ENCODE data around the gene NMT1. TPM values are rescaled to one million over a fixed set of nuclear protein-coding genes. Genes with fewer than 3 reads are reported as not detected.

The NMT1 gene
- total RNA-seq, 2 donors from 2014 or later = 130 to 270 TPM

- no peak for ATAC-seq
- Mint-ChIP-seq H3K9me3 (no peaks in the 10 kb centered on the region), H3K27ac (no peak overlapping the region)
Measured at GRCh38 chr17:45146166-45146565, 85.0 kb downstream of the NMT1 start.

DNA sequence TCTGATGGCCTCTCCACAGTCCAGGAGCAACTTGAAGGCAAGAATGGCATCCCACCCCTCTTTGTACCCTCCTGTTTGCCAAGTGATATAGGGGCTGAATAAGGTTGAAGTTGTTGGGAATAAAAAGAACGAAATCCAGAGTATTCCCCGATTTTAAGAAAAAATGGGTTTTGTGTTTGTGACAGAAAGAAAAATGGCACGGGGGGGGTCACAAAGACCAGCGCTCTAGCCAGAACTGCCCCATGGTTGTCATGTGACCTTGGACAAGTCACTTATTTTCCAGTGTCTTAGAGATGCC lies 85.4 kb downstream of the NMT1 start:
- Mint-ChIP-seq H3K27ac (peak overlapping the region; percentile 94 to 100), H3K36me3 (peaks cover 26 to 34% of the 10 kb centered on the region in 2 donors), H3K9me3 (no peaks in the 10 kb centered on the region)
- no peak for DNase-seq (ENCODE audit: low spot score in 2 of 2)
- ATAC-seq = no peak

More at GRCh38 chr17:45146166-45146565, 85.0 kb downstream of the NMT1 start:
- H3K36me3 Mint-ChIP-seq = peaks cover 26 to 34% of the 10 kb centered on the region in 2 donors
- no peak for DNase-seq (ENCODE audit: low spot score in 2 of 2)

- DNase-seq (ENCODE audit: low spot score in 2 of 2) (peak in 1 of 2 donors; percentile 72), ATAC-seq (peak; percentile 2 to 6)
- H3K36me3 Mint-ChIP-seq = peaks cover 26 to 34% of the 10 kb centered on the region in 2 donors
- no peaks in the 10 kb centered on the region for H3K9me3 Mint-ChIP-seq
- peak overlapping the region; percentile 100 for H3K27ac Mint-ChIP-seq
Measured at GRCh38 chr17:45146890-45147580, 85.9 kb downstream of the NMT1 start.

DNA sequence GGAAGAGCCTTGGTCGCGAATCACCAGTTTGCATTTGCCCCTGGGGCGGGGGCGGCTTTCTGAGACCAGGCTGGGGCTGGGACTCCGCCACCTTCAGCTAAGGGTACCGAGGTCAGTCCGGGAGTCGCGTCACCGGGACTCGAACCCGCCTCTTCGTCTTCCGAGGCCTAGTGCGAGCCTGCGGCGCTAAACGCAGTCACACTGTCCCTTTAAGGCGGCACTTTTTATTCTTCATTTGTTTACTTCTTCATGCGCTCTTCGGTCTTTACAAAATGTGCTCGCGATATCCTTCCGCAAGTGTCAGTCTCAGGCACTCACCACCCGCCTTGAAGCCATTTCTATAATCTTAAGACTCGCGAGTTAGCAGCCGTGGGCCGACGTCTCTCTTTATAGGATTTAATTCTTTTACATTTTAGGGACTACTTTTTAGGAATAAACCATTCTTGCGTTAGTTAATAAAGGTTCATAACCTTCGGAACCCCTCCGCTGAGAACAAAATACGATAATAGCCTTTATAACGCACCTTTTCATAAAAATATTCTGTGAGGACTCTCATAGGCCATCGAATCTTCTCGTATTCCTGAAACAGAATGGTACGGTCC lies 86.6 kb downstream of the NMT1 start:
- H3K36me3 Mint-ChIP-seq = peaks cover 26 to 34% of the 10 kb centered on the region in 2 donors
- peak; percentile 4 to 42 for ATAC-seq
- no peaks in the 10 kb centered on the region for H3K9me3 Mint-ChIP-seq
- DNase-seq (ENCODE audit: low spot score in 2 of 2) = peak; percentile 73 to 82
- H3K27ac Mint-ChIP-seq = peak overlapping the region; percentile 100

- DNase-seq (ENCODE audit: low spot score in 2 of 2) (peak; percentile 99), ATAC-seq (peak; percentile 77 to 84)
- H3K9me3 Mint-ChIP-seq = no peaks in the 10 kb centered on the region
- peak within 1 kb of the TSS; percentile 100 for H3K27ac Mint-ChIP-seq
- peaks cover 26 to 34% of the 10 kb centered on the region in 2 donors for H3K36me3 Mint-ChIP-seq
Measured at GRCh38 chr17:45148183-45149036, 87.3 kb downstream of the NMT1 start, which contains the start of gene HEXIM1. TSS of gene HEXIM1 (plus strand) at chr17:45148475. CDS start at chr17:45149191, 716 bp downstream.

GRCh38 chr17:45149037-45149668 lies 88.0 kb downstream of the NMT1 start:
- H3K27ac Mint-ChIP-seq = peak overlapping the region; percentile 100
- ATAC-seq (peak; percentile 18 to 33), DNase-seq (ENCODE audit: low spot score in 2 of 2) (peak; percentile 74 to 80)
- H3K9me3 Mint-ChIP-seq = no peaks in the 10 kb centered on the region
- H3K36me3 Mint-ChIP-seq = peaks cover 26 to 34% of the 10 kb centered on the region in 2 donors

DNA sequence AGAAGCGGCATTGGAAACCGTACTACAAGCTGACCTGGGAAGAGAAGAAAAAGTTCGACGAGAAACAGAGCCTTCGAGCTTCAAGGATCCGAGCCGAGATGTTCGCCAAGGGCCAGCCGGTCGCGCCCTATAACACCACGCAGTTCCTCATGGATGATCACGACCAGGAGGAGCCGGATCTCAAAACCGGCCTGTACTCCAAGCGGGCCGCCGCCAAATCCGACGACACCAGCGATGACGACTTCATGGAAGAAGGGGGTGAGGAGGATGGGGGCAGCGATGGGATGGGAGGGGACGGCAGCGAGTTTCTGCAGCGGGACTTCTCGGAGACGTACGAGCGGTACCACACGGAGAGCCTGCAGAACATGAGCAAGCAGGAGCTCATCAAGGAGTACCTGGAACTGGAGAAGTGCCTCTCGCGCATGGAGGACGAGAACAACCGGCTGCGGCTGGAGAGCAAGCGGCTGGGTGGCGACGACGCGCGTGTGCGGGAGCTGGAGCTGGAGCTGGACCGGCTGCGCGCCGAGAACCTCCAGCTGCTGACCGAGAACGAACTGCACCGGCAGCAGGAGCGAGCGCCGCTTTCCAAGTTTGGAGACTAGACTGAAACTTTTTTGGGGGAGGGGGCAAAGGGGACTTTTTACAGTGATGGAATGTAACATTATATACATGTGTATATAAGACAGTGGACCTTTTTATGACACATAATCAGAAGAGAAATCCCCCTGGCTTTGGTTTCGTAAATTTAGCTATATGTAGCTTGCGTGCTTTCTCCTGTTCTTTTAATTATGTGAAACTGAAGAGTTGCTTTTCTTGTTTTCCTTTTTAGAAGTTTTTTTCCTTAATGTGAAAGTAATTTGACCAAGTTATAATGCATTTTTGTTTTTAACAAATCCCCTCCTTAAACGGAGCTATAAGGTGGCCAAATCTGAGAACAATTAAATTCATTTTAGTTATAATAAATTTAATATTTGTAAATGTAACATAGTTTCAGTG lies 88.8 kb downstream of the NMT1 start:
- Mint-ChIP-seq H3K9me3 (no peaks in the 10 kb centered on the region), H3K36me3 (peaks cover 26 to 34% of the 10 kb centered on the region in 2 donors), H3K27ac (peak overlapping the region; percentile 100)
- DNase-seq (ENCODE audit: low spot score in 2 of 2) (peak in 1 of 2 donors; percentile 45), ATAC-seq (peak in 1 of 2 donors; percentile 0)

DNA sequence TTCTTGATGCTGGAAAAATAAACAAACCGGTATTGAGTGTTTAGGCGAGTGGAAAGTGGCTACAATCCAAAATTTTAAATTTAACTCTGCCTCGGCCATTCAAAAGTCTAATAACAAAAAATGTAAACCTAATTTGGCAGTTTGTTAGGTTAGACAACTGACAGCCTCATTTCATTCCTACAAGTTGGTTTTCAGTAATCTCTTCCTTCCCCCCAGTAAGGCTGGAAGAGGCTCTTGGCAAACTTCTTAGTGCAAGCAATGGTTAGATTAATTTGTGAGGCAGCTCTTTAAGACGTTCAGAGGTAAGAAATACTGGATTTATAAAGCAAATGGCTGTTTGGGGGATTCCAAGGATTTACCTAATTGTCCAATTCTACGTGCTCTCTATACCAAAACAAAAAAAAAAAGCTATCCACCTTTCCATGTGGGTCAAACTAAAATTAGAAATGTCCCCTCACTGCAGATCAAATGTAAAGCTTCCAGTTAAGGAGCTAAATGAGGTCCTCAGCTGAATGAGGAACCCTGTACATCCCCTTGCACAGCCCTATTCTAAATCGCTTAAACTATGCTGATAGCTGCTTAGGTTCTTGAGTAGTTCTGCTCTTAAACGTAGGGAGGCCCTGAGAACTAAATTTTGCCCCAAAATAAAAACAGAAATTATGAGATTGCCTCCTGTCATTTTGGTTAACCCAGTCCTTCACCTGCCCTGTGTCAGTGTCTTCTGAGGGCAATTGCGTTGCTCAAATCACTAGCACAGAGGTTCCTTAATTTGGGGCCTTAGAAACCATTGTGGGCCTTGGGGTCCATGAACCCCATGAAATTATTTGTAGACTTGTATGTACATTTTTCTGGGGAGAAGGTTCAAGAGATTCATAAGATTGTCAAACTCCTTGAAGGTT lies 90.0 kb downstream of the NMT1 start:
- Mint-ChIP-seq H3K27ac (peak overlapping the region; percentile 74 to 100), H3K9me3 (no peaks in the 10 kb centered on the region), H3K36me3 (peaks cover 26 to 34% of the 10 kb centered on the region in 2 donors)
- no peak for DNase-seq (ENCODE audit: low spot score in 2 of 2)
- ATAC-seq = no peak

- ATAC-seq = peak; percentile 12 to 53
- peaks cover 14 to 21% of the 10 kb centered on the region in 2 donors for H3K36me3 Mint-ChIP-seq
- no peak overlapping the region for H3K27ac Mint-ChIP-seq
- DNase-seq (ENCODE audit: low spot score in 2 of 2) = no peak
- no peaks in the 10 kb centered on the region for H3K9me3 Mint-ChIP-seq
Measured at GRCh38 chr17:45155029-45155428, 93.9 kb downstream of the NMT1 start.

GRCh38 chr17:45155483-45155882 lies 94.4 kb downstream of the NMT1 start:
- Mint-ChIP-seq H3K36me3 (peaks cover 16 to 22% of the 10 kb centered on the region in 2 donors), H3K27ac (no peak overlapping the region), H3K9me3 (no peaks in the 10 kb centered on the region)
- DNase-seq (ENCODE audit: low spot score in 2 of 2) (no peak), ATAC-seq (no peak)

GRCh38 chr17:45156242-45156641 lies 95.1 kb downstream of the NMT1 start:
- Mint-ChIP-seq H3K27ac (no peak overlapping the region), H3K9me3 (no peaks in the 10 kb centered on the region), H3K36me3 (peaks cover 20 to 25% of the 10 kb centered on the region in 2 donors)
- DNase-seq (ENCODE audit: low spot score in 2 of 2) = no peak
- ATAC-seq = no peak

Other genes with a start within 250 kb of the NMT1 start
- 1 to 10 TPM; 2.5 to 6.4 TPM for gene GJC1, start 231.0 kb upstream of the NMT1 start, total RNA-seq
- not detected for gene HIGD1B, start 213.4 kb upstream of the NMT1 start, total RNA-seq
- gene EFTUD2, start 161.9 kb upstream of the NMT1 start, total RNA-seq = 100 to 1,000 TPM in 1 of 2 donors, 10 to 100 TPM in 1; 77.8 to 186 TPM
- gene GFAP, start 145.8 kb upstream of the NMT1 start, total RNA-seq = not detected
- 10 to 100 TPM; 49.8 to 90.8 TPM for gene KIF18B, start 113.5 kb upstream of the NMT1 start, total RNA-seq
- under 1 TPM in 1 of 2 donors, not detected in 1; 0.18 TPM for gene C1QL1, start 93.0 kb upstream of the NMT1 start, total RNA-seq
- 10 to 100 TPM; 38.9 to 93.4 TPM for gene DCAKD, start 9.7 kb upstream of the NMT1 start, total RNA-seq
- 1 to 10 TPM; 3.9 to 7.7 TPM for gene PLCD3, start 71.2 kb downstream of the NMT1 start, total RNA-seq
- gene ACBD4, start 74.4 kb downstream of the NMT1 start, total RNA-seq = 10 to 100 TPM; 12.9 to 18.9 TPM
- 10 to 100 TPM; 50.9 to 93.3 TPM for gene HEXIM1, start 87.2 kb downstream of the NMT1 start, total RNA-seq
- 1 to 10 TPM; 6.0 to 6.3 TPM for gene HEXIM2, start 100.6 kb downstream of the NMT1 start, total RNA-seq
- gene FMNL1, start 160.6 kb downstream of the NMT1 start, total RNA-seq = 100 to 1,000 TPM; 221 to 735 TPM
- gene SPATA32, start 200.8 kb downstream of the NMT1 start, total RNA-seq = under 1 TPM; 0.37 to 0.50 TPM

Data from activated naive CD4-positive, alpha-beta T cell treated with anti-CD3 and anti-CD28 coated beads, Interleukin-2, amount 50 U/mL, for 72 hours (primary cell).